Erythroblast (primary cell): ENCODE data around the gene CDC42BPB.

Experiments
- GATA1 ChIP-seq: IDR thresholded peaks from 2 replicates; pipeline ENCODE4 v1.6.1; 2011; ENCODE audit warnings: low read depth, mild to moderate bottlenecking, control low read depth, low read length, moderate library complexity
- POLR2A ChIP-seq: IDR thresholded peaks from 2 replicates; pipeline ENCODE4 v1.6.1; 2011; ENCODE audit warnings: mild to moderate bottlenecking, low read length

GRCh38 chr14:102951799-102952198 is 105.5 kb downstream of the CDC42BPB start:
- TF ChIP-seq POLR2A (no peak), GATA1 (no peak)
